Stimulated activated CD4-positive, alpha-beta T cell treated with anti-CD3 and anti-CD28 coated beads, Interleukin-12 subunit alpha, Interleukin-12 subunit beta, amount 100 ng/mL, for 24 hours (primary cell): ENCODE measurements around the gene MBP.

ENCODE experiments used
- DNase-seq, 2 experiments: peaks; one replicate each; pipeline ENCODE4 v3.0.0-alpha.2; 2020; ENCODE audit warnings: low read depth in 2 of 2

Gene MBP

GRCh38 chr18:76988827-76989646 lies 143.5 kb downstream of the MBP start:
- no peak for DNase-seq

GRCh38 chr18:76988031-76988826 lies 144.4 kb downstream of the MBP start:
- DNase-seq: no peak

- no peak for DNase-seq
Measured at GRCh38 chr18:76986406-76986805, 146.2 kb downstream of the MBP start.

DNA sequence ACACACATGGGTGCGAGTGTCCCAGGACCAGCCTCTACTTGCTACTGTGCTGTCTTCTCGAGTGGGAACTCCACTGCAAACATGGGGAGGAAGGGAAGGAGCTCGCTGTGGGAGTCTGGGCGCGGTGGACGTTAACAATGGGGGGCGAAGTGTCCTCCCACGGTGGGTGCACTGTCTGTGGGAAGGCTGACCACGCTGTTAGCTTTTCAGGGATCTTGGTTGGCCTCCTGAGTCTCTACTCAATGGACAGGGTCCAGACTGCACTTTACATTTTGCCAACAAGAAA lies 146.7 kb downstream of the MBP start:
- DNase-seq: no peak

DNA sequence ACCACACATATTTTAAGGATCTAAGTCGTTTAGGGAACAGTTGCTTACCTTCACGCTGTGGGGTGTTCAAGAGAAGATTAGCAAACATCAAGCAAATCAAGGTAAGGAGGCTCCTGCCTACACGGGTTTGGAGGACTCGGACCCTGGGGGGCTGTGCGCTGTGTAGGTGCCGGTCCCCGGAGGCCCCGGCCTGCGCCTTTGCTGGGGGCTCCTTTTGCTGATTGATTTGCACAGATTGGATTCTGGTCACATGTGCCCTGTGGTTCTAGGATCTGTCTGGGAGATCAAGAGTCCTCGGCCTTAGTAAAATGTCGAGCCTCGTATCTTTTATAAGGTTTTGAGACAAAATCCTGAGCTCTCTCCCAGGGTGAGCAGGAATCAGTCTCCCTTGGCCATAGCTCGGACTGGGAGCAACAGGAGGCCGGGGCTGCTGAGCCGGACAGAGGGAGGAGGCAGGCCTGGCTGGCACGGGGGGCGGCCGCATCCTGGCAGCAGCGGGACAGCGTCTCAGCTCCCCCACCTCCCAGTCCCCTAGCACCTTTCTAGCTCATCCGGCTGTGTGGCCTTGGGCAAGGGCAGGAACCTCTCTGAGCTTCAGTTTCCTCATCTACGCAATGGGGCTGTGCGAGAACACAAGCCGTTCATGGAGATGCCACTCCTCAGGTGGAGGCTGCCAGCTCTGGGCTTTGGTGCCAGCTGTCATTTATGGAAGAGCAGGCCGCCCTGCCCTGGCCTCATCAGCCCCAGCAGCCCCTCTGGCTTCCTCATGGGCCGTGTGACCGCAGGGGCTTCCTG lies 147.2 kb downstream of the MBP start:
- DNase-seq: no peak

- no peak for DNase-seq
Measured at GRCh38 chr18:76984193-76985155, 148.1 kb downstream of the MBP start.

GRCh38 chr18:76983613-76984051 lies 149.0 kb downstream of the MBP start:
- no peak for DNase-seq

GRCh38 chr18:76982841-76983583 lies 149.6 kb downstream of the MBP start:
- peak; percentile 73 to 88 for DNase-seq

DNA sequence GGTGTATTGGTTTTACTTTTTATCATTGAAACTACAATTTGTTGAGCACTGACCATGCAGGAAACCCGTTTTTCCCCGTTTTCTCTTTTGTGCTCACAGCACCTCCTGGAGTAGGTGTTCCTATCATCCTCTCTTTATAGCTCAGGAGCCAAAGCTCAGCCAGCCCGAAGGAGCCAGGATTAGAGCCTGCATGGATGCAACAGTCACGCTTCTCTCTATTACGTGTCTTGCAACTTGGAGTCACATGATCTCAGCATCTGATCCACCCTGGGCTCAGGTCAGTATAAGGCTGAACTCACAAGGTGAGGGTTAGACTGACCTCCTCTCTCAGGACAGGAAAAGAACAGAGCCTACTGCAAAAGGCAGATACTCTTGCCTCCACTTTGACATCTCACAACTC lies 150.5 kb downstream of the MBP start:
- DNase-seq: no peak

DNA sequence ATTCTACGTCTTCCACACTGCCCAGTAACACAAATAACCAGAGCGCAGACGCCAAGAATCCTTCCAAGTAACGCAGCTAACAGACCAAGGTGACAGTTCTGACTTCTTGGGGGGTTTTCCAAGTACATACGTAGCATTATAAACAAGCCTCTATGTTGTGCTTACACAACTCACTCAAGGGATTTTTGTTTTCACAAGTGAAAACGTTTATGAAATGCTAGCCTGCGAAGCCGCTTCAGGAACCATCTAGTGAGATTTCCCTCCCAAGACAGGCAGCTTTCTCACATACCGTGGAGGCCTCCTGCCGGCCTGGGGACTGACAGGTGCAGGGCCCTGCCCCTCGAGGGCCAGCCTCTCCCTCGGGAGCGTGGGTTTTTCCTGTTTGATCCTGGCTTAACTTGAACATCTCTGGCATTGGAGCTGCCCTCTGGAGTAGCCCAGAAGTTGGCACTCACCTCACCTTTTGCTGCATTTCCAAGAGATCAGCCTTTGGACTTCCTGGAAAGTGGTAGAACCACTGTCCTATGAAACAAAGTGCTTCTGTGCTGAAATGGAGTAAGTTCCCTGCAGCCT lies 151.1 kb downstream of the MBP start:
- DNase-seq: no peak

DNA sequence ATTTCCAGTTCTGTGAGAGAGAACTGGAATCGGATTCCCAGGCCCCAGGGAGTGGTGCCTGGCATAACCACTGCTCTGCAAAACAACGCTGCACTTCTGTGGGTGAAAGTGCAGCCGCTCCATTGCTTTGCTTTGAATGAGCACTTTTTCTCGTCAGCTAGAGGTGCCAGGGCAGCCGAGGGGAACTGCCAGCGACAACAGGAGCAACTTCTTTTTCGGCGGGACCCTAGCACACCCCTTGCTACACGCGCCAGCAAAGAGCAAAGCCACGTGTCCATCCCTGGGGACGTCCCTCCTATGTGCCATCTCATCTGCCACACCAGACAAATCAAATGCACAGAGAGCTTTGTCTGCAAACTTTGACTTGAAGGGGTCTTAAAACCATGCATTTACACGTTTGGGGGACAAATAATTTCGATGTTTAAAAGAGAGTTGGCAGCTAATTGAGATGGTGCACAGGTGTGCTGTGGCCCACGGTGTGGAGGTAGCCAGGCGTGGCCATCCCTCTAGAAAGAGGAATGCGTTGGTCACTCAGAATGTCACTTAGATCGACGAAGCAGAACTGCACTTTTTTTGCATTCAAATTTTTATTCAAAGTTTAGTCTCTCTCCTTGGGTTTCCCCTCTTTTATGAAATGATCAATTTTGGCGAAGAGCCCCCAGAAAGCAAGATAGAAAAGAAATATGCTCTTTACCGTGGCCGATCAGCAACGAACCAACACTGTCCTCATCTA lies 151.8 kb downstream of the MBP start:
- no peak for DNase-seq

DNA sequence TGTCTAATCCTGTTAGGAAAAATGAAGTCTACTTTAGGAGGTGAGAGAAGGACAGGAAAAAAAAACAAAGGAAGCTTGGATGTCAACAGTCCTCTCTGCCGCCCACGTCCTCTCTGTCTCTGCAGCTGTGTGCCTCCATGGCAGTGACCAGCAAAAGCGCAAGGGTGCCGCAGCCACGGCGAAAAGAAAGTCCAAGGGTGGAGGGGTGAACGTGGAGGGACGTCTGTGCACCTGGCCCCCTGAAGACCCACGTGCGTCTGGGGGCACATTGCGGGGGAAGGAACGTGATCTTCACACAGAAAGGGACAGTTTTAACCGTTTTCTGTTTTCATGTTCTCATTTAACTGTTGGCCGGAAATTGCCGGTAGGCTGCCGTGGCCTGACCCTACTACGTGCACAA lies 152.7 kb downstream of the MBP start:
- DNase-seq: no peak

GRCh38 chr18:76979111-76979751 lies 153.4 kb downstream of the MBP start:
- no peak for DNase-seq

- DNase-seq: no peak
Measured at GRCh38 chr18:76978616-76979015, 154.0 kb downstream of the MBP start.

GRCh38 chr18:76977684-76978232 lies 154.8 kb downstream of the MBP start:
- no peak for DNase-seq

- no peak for DNase-seq
Measured at GRCh38 chr18:76977108-76977621, 155.4 kb downstream of the MBP start.

DNA sequence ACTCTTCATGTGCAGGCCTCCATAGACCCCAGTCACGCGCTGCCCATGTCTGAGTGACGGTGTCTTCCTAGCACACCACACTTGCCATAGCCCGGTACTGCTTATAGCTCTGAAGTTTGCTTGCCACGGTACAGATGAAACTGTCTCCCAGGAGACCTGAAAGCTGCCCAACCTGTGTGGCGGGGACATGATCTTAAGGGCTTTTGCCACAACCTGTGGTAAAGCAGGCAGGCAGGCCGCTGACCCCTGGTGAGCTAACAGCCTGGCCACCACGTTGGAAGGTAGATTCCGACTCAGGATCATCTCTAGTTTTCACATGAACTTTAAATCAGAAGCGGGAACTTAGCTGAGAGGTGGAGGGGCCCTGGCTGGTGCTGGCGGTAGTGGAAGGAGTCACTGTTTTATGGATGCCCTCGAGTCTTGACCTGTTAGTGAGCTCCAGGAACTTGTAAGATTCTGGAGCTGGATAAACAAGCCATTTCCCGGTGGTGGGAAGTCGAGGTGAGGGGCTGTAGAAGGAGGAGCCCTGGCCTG lies 156.9 kb downstream of the MBP start:
- DNase-seq: no peak

GRCh38 chr18:76974386-76974785 lies 158.2 kb downstream of the MBP start:
- DNase-seq: no peak
